T47D (cell line): ENCODE measurements around the gene SLC4A1.

Source experiments
- DNase-seq, 2 experiments: peaks; one replicate each; pipeline versions ENCODE4 v3.0.0 to v3.0.0-alpha.2; 2011 to 2012; ENCODE audit warnings: low read depth in 1 of 2, low spot score in 1 of 2
- JUND ChIP-seq: IDR thresholded peaks from 2 replicates; pipeline ENCODE4 v1.6.1; 2012; ENCODE audit warnings: low read depth
- in situ Hi-C: cut with HindIII; loops from 2 replicates; pipeline ENCODE4 v1.10.0; 2016; ENCODE audit warnings: low sequenced_read_pairs, low pct_unique_long_range_greater_than_20kb

SLC4A1 gene

DNA sequence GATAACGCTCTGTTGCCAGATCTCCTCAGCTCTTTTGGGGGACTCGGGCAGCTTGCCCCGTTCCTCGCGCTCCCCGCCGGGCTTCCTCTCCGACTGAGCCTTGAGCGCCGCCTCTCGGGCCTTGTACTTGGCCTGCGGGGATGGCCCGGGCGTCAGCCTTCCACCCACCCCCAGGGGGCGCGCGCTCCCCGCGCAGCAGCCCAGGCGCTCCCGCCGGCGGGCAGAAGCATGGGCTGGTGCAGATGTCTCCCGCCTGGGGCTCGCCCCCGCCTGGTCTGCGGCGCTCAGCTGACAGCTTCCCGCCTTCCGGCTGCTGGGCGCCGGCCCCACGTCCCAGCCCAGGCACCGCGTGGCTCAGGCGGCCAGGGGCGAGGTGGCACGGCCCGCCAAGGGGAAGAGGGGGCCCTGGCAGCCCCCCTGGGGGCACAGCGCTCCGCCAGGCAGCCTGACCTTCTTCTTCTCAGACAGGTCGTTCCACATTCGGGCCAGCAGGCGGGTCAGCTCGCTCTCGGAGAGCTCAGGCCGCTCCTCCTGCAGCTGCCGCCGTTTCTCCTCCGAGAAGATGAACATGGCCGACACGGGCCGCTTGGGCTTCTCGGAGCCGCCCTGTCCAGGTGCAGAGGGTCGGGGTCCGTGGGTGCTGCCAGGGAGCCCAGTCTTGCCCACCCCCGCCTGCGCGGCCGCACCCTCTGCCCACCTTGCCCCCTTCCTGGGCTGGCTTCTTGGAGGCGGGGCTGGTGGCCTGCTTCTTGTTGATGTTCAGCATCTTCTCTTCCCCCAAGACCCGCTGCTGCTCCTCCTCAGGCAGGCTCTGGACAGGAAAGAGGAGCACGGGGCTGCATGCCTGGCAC, 57.4 kb downstream of the SLC4A1 start:
- DNase-seq, result no peak
- in situ Hi-C loops, result no loop called here
- no peak for TF ChIP-seq JUND

- no peak for DNase-seq
- TF ChIP-seq JUND, result no peak
- in situ Hi-C loops, result no loop called here
Measured at GRCh38 chr17:44209786-44210341, 58.1 kb downstream of the SLC4A1 start.

DNA sequence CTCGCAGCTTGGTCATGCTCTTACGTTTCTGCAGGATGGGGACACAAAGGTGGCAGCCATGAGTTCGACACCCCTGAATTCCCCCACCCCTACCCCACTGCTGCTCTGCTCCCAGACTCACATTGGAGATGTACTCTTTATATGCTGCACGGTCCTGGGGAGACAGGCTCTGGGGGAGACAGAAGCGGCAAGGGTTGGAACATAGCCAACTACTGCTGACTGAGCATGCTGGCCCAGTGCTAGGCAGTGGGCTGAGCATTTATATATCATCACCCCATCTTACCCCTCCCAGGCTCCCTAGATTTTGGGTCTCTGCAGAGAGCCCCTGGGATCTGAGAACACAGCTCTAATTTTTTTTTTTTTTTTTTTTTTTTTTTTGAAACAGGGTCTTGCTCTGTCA, 60.2 kb downstream of the SLC4A1 start:
- DNase-seq, result no peak

GRCh38 chr17:44207319-44207718, 60.6 kb downstream of the SLC4A1 start:
- in situ Hi-C loops, result no loop called here
- no peak for TF ChIP-seq JUND
- no peak for DNase-seq

More for the DNA sequence above, 60.2 kb downstream of the SLC4A1 start:
- in situ Hi-C loops, result no loop called here
- TF ChIP-seq JUND, result no peak

DNA sequence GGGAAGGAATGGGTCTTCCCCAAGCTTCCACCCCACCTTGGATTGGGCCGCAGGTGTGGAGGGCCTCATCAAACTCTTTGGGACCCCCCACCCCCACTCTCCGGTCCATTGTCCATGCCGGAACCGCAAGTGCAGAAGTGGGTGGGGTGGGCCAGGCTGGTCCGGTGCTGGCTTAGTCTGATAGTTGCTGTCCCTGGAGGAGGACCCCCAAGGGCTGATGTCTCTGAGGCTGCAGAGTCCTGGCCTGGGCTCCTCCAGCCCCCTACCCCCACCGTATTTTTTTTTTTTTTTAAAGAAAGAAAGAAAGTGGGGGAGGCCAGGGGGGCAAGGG, 61.1 kb downstream of the SLC4A1 start:
- DNase-seq, result no peak
- in situ Hi-C loops, result no loop called here
- no peak for TF ChIP-seq JUND

DNA sequence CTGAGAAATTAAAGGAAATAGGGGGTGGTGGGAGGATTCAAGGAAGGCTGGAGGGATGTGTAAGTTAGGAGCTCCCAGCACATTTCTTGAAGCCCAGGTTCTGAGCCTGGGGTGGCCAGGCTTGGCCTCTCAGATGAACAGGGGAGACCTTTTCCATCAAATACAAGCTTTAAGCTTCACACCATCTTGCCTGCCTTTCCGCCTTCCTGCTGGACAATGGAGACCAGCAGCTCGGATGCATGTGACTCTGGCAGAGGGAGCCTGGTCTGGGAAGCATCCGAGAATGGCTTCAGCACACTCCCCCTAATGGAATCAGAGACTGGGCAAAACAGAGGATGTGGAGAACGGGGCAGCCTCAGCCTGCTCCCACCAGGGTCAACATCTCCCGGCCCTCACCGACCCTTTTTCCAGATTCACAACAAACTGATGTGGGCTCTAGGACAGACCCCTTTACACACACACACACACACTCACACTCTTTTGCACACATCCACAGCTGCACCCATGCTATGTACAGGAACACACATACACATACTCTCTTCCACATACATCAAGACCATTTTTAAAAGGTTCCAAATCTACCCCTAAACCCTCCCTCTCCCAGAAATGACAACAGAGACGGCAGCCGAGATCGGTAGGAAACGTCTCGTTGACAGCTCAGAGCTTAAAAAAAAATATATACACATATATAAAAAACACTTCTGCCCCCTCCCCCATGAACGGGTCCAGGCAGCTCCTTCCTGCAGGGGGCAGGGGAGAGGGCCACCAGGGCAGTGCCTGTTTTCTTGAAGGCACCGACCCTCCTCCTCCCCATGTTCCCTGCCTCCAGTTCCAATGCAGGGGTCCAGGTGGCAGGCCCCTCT, 61.7 kb downstream of the SLC4A1 start:
- in situ Hi-C loops, result no loop called here
- no peak for DNase-seq
- no peak for TF ChIP-seq JUND

DNA sequence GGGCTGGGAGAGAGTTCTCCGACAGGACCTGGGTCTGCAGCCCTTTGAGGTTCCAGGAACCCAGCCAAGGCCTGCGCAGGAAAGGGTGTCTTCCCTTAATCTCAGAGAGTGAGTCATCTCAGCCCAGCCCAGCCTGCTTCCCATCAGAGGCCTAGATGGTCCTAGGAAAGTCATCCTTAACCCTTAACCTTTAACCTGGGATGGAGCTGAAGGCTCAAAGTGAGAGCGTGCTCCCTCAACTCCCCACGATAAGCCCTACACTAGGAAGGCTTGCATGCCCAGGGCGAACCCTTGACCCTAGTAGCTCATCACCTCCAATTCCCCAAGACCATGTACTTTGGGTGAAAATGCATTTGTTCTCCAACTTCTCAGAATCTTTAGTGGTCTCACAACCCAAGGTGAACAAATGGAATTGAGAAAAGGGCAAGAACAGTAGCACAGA, 63.5 kb downstream of the SLC4A1 start:
- DNase-seq, result no peak
- in situ Hi-C loops, result no loop called here

GRCh38 chr17:44203731-44204440, 64.0 kb downstream of the SLC4A1 start:
- TF ChIP-seq JUND, result no peak
- in situ Hi-C loops, result no loop called here
- peak in 1 of 2 experiments; percentile 59 for DNase-seq

More for the DNA sequence above, 63.5 kb downstream of the SLC4A1 start:
- TF ChIP-seq JUND, result no peak

- DNase-seq, result no peak
- in situ Hi-C loops, result no loop called here
- TF ChIP-seq JUND, result no peak
Measured at GRCh38 chr17:44202756-44203155, 65.2 kb downstream of the SLC4A1 start.

GRCh38 chr17:44200478-44201155, 67.3 kb downstream of the SLC4A1 start:
- in situ Hi-C loops, result no loop called here
- no peak for TF ChIP-seq JUND
- DNase-seq, result no peak

GRCh38 chr17:44199553-44200477, 68.1 kb downstream of the SLC4A1 start, which contains the start of gene ATXN7L3:
Gene ATXN7L3 (minus strand): TSS chr17:44199884. CDS start chr17:44198070, 1,814 bp downstream.
- DNase-seq, result peak; percentile 99 to 100
- TF ChIP-seq JUND, result no peak
- in situ Hi-C loops, result no loop called here
